GM21528 (cell line): Measurements from ENCODE around the gene RNU4-1.

Experiments used
- ATAC-seq: cut with Tn5 transposase; IDR thresholded peaks from one replicate; pipeline ENCODE4 v1.9.1; 2021; ENCODE audit warnings: mild to moderate bottlenecking, moderate library complexity; ENCODE audit not compliant: unreplicated experiment, low FRiP score

The RNU4-1 gene

GRCh38 chr12:120292411-120292660, 701 bp downstream of the RNU4-1 start:
- peak; percentile 18 for ATAC-seq

GRCh38 chr12:120290609-120291305, 2.3 kb downstream of the RNU4-1 start:
- no peak for ATAC-seq

- ATAC-seq = no peak
These were observed 5.5 kb downstream of the RNU4-1 start for GRCh38 chr12:120287491-120287890.

GRCh38 chr12:120286768-120287490, 6.1 kb downstream of the RNU4-1 start:
- ATAC-seq = no peak

- ATAC-seq = no peak
These were observed 8.7 kb downstream of the RNU4-1 start for GRCh38 chr12:120284381-120284780.

- ATAC-seq = no peak
These were observed 9.7 kb downstream of the RNU4-1 start for GRCh38 chr12:120283318-120283717.

- ATAC-seq = no peak
These were observed 14.6 kb downstream of the RNU4-1 start for GRCh38 chr12:120278137-120279069.

- ATAC-seq = no peak
These were observed 16.3 kb downstream of the RNU4-1 start for GRCh38 chr12:120276734-120277133.

GRCh38 chr12:120267736-120268135, 25.3 kb downstream of the RNU4-1 start:
- no peak for ATAC-seq

GRCh38 chr12:120266180-120266870, 26.7 kb downstream of the RNU4-1 start:
- no peak for ATAC-seq

GRCh38 chr12:120265473-120266179, 27.4 kb downstream of the RNU4-1 start, which contains the start of gene PXN:
PXN (minus strand) TSS chr12:120265730; CDS start chr12:120265629, 101 bp downstream.
- peak; percentile 70 for ATAC-seq

GRCh38 chr12:120264904-120265472, 28.0 kb downstream of the RNU4-1 start:
- no peak for ATAC-seq

GRCh38 chr12:120264086-120264903, 28.7 kb downstream of the RNU4-1 start:
- ATAC-seq = no peak

- ATAC-seq = no peak
These were observed 29.3 kb downstream of the RNU4-1 start for GRCh38 chr12:120263748-120264085.

- ATAC-seq = no peak
These were observed 29.9 kb downstream of the RNU4-1 start for GRCh38 chr12:120262852-120263747.

GRCh38 chr12:120261951-120262851, 30.8 kb downstream of the RNU4-1 start:
- ATAC-seq = no peak

- ATAC-seq = no peak
These were observed 32.4 kb downstream of the RNU4-1 start for GRCh38 chr12:120260607-120261006.
